AG10803 (cell line): Measurements from ENCODE around the gene ABCD1.

Source experiments
- DNase-seq: peaks from one replicate; pipeline ENCODE4 v3.0.0; 2010; ENCODE audit warnings: low read depth
- H3K4me3 ChIP-seq: 2 replicates; pipeline ENCODE4 v1.5.1; 2011; ENCODE audit warnings: mild to moderate bottlenecking, low read length, control low read depth
- CTCF ChIP-seq: conservative IDR thresholded peaks from 2 replicates; pipeline ENCODE4 v1.5.1; 2011; ENCODE audit warnings: mild to moderate bottlenecking, low read length, control low read depth, inconsistent platforms

Gene ABCD1

GRCh38 chrX:153769865-153770600 is 45.4 kb downstream of the ABCD1 start:
- H3K4me3 ChIP-seq = no peak overlapping the region
- TF ChIP-seq CTCF = no peak
- DNase-seq = no peak

- no peak for DNase-seq
- no peak overlapping the region for H3K4me3 ChIP-seq
- TF ChIP-seq CTCF = no peak
Measured at GRCh38 chrX:153770601-153771414, 46.2 kb downstream of the ABCD1 start.

- DNase-seq = no peak
- H3K4me3 ChIP-seq = no peak overlapping the region
Measured at GRCh38 chrX:153771415-153772315, 47.0 kb downstream of the ABCD1 start.

GRCh38 chrX:153772316-153773217 is 47.9 kb downstream of the ABCD1 start:
- TF ChIP-seq CTCF = no peak
- DNase-seq = no peak
- H3K4me3 ChIP-seq = no peak overlapping the region

More at GRCh38 chrX:153771415-153772315, 47.0 kb downstream of the ABCD1 start:
- no peak for TF ChIP-seq CTCF

- DNase-seq = no peak
- TF ChIP-seq CTCF = no peak
- no peak overlapping the region for H3K4me3 ChIP-seq
Measured at GRCh38 chrX:153773218-153773611, 48.6 kb downstream of the ABCD1 start.

- TF ChIP-seq CTCF = no peak
- DNase-seq = no peak
- no peak overlapping the region for H3K4me3 ChIP-seq
Measured at GRCh38 chrX:153773741-153774575, 49.3 kb downstream of the ABCD1 start.
